Thoracic aorta (tissue), 2 donors: ENCODE data around the gene MCF2L2. TPM values are rescaled to one million over a fixed set of nuclear protein-coding genes. Genes with fewer than 3 reads are reported as not detected.

Experiments used
- ATAC-seq: fragments of 150-250 bp; one replicate; pipeline ENCODE4 v1.8.0; 2017; ENCODE audit warnings: low read depth; ENCODE audit not compliant: insufficient number of reproducible peaks, low FRiP score
- DNase-seq: peaks from one replicate; pipeline ENCODE4 v3.0.0-alpha.2; 2020; ENCODE audit warnings: low spot score
- H3K27ac ChIP-seq, 2 donors: fragments of 200-600 bp; sonication (generic); 1 replicate in 1 of 2; 2 replicates in 1 of 2; pipeline ENCODE4 v1.5.1; 2016; ENCODE audit warnings: mild to moderate bottlenecking in 2 of 2, moderate library complexity in 2 of 2
- H3K27me3 ChIP-seq: fragments of 200-600 bp; sonication (generic); replicated peaks from 2 replicates; pipeline ENCODE4 v1.6.0; 2016; ENCODE audit warnings: mild to moderate bottlenecking; ENCODE audit not compliant: insufficient read depth
- H3K36me3 ChIP-seq: fragments of 200-600 bp; sonication (generic); one replicate; pipeline ENCODE4 v1.5.1; 2016
- H3K4me1 ChIP-seq, 2 donors: fragments of 200-600 bp; sonication (generic); 1 replicate in 1 of 2; 2 replicates in 1 of 2; pipeline versions ENCODE4 v1.5.1 to v1.6.0; 2016; ENCODE audit warnings: low read depth in 2 of 2, mild to moderate bottlenecking in 1 of 2; ENCODE audit not compliant: control insufficient read depth in 1 of 2
- H3K4me3 ChIP-seq: fragments of 200-600 bp; sonication (generic); 2 replicates; pipeline ENCODE4 v1.5.1; 2016; ENCODE audit warnings: mild to moderate bottlenecking
- H3K9me3 ChIP-seq: fragments of 200-600 bp; sonication (generic); 2 replicates; pipeline ENCODE4 v1.5.1; 2016
- CTCF ChIP-seq: fragments of 200-600 bp; sonication (generic); IDR thresholded peaks from one replicate; pipeline ENCODE4 v1.5.1; 2019; ENCODE audit warnings: antibody characterized with exemption
- total RNA-seq, 2 donors: library from RNA; depleted of rRNA; stranded (reverse); fragments of >200 nt; gene quantifications; one replicate each; pipeline versions ENCODE4 v1.1.0 to v1.2.3, GENCODE V29; 2016

The MCF2L2 gene
- total RNA-seq, 2 donors from 2014 or later = 0.85 to 1.5 TPM

DNA sequence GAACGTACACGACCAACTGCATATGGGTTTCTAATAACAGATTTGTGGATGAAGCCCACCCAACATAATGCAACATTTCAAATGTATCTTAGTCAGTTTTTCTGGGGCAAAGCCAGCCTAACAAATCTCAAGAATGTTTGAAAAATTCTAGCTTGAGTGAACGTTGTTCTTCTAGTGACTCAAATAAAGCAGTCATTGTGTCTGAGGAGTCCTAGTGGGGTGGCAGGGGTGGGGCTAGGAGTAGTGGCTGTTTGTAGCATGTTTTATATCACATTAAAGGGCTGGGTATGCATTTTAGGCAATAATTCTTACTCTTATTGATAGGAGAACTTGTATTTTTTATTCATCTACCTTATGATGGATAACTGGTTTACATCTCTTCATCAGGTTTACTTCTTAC lies 169.3 kb downstream of the MCF2L2 start:
- H3K36me3 ChIP-seq = no peaks in the 10 kb centered on the region
- no peak overlapping the region for H3K4me3 ChIP-seq
- no peaks in the 10 kb centered on the region for H3K4me1 ChIP-seq
- no peaks in the 10 kb centered on the region for H3K9me3 ChIP-seq
- no peaks in the 10 kb centered on the region for H3K27me3 ChIP-seq
- ATAC-seq (no peak), DNase-seq (no peak)
- no peak overlapping the region for H3K27ac ChIP-seq
- TF ChIP-seq CTCF = no peak

- Histone ChIP-seq H3K27ac (no peak overlapping the region), H3K4me3 (peak overlapping the region; percentile 72), H3K36me3 (no peaks in the 10 kb centered on the region), H3K27me3 (no peaks in the 10 kb centered on the region), H3K9me3 (no peaks in the 10 kb centered on the region), H3K4me1 (peaks cover 3% of the 10 kb centered on the region in 2 donors)
- DNase-seq (no peak), ATAC-seq (no peak)
- TF ChIP-seq CTCF = no peak
These were observed 173.1 kb downstream of the MCF2L2 start for GRCh38 chr3:183255348-183255730.

DNA sequence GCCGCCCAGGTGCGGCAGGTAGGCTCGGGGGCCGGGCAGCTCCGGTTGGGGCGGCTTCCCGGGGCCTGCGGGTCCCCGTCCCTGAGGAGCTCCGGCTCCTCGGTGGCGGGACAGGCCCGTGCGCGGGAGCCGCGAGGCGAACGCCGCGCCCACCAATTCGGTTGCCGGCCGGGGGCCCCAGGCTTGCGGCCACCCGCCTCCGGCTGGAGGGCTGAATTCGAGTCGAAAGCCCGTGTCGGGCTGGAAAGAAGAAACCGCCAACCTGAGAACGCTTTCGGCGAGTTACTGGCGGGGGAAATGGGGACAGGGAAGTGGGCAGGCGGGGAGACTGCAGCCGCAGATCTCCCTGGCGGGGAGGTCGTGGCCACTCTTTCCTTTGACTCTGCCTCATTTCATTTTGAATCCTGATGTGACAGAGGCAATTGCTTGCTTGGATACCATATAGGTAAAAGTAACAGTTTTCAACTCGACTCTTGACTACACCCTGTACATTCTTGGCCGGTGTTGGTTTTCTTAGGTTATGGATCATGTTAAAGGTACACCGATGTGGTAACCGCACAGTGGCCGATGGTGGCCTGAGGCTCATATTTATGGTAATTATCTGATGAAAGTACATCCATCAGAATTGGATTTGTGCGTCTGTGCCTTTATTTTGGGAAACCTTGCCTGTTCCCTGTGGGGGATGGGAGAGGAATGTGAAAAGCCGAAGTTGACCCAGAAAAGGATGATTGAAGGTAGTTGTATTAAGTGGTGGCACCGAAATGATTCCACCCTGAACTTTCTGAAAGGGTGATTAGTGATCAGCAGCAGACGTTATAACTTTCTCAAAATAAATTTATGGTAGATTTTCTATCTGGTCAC lies 173.7 kb downstream of the MCF2L2 start:
- no peaks in the 10 kb centered on the region for H3K36me3 ChIP-seq
- no peak for ATAC-seq
- DNase-seq = no peak
- peak overlapping the region; percentile 72 for H3K4me3 ChIP-seq
- H3K9me3 ChIP-seq = no peaks in the 10 kb centered on the region
- peak overlapping the region; percentile 10 to 57 for H3K27ac ChIP-seq
- no peak for TF ChIP-seq CTCF
- no peaks in the 10 kb centered on the region for H3K27me3 ChIP-seq
- peaks cover 3% of the 10 kb centered on the region in 2 donors for H3K4me1 ChIP-seq

- TF ChIP-seq CTCF = no peak
- Histone ChIP-seq H3K4me1 (peaks cover 3% of the 10 kb centered on the region in 2 donors), H3K4me3 (peak overlapping the region; percentile 72), H3K9me3 (no peaks in the 10 kb centered on the region), H3K36me3 (no peaks in the 10 kb centered on the region), H3K27me3 (no peaks in the 10 kb centered on the region), H3K27ac (peak overlapping the region; percentile 22 to 57)
- DNase-seq (no peak), ATAC-seq (peak; percentile 27)
These were observed 174.6 kb downstream of the MCF2L2 start for GRCh38 chr3:183253528-183254486.
